Choroid plexus epithelial cell (primary cell): ENCODE measurements around the gene EFNA5.

Experiments
- DNase-seq: peaks from one replicate; pipeline ENCODE4 v3.0.0-alpha.2; 2010; ENCODE audit warnings: low read depth
- H3K4me3 ChIP-seq: 2 replicates; pipeline ENCODE4 v1.5.1; 2011; ENCODE audit warnings: low read depth, mild to moderate bottlenecking, control low read depth, low read length, moderate library complexity
- CTCF ChIP-seq: conservative IDR thresholded peaks from 2 replicates; pipeline ENCODE4 v1.5.1; 2011; ENCODE audit warnings: low read depth, mild to moderate bottlenecking, control low read depth, inconsistent platforms, low read length, moderate library complexity

EFNA5 gene

GRCh38 chr5:107704681-107705401 lies 34.1 kb upstream of the EFNA5 start:
- TF ChIP-seq CTCF = no peak
- H3K4me3 ChIP-seq = peak overlapping the region; percentile 53
- peak; percentile 24 for DNase-seq

GRCh38 chr5:107700481-107700880 lies 29.7 kb upstream of the EFNA5 start:
- H3K4me3 ChIP-seq = no peak overlapping the region
- TF ChIP-seq CTCF = no peak
- peak; percentile 52 for DNase-seq

DNA sequence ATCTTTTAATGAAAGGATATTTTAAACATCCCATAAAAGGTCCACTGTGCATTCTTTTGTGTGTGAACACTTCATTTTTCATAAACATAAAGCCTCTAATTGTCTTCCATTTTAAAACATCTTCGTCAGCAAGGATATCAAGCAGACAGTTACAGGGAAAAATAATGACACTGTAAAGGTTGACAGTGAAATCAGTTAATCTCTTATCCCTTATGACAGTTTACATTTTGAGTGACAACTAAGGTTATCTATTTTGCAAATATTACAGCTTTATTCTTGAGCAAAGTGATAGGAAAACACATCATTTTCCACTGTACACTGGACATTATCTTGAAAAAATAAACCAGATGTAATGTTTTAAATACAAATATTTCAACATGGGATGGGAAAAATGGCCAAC lies 28.7 kb upstream of the EFNA5 start:
- no peak for TF ChIP-seq CTCF
- H3K4me3 ChIP-seq = no peak overlapping the region
- DNase-seq = no peak

DNA sequence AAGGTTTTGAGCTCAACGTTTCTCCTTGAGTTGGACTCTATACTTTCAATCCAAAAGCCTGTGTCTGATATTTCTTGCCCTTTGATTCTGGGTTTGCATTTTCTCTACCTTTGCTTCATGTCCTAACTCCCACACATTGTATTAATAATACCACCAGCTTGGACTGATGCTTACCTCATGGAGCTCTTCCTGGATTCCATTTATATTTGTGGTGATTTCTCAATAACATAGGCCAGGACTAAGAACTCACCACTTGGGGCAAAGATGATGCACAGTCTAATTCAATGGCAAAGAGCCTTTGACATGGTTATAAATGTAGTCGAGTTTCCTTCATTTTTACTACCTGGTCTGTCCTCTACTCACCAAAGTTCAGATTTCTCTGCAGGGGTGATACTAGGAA lies 27.5 kb upstream of the EFNA5 start:
- DNase-seq = peak; percentile 44
- H3K4me3 ChIP-seq = no peak overlapping the region
- no peak for TF ChIP-seq CTCF

DNA sequence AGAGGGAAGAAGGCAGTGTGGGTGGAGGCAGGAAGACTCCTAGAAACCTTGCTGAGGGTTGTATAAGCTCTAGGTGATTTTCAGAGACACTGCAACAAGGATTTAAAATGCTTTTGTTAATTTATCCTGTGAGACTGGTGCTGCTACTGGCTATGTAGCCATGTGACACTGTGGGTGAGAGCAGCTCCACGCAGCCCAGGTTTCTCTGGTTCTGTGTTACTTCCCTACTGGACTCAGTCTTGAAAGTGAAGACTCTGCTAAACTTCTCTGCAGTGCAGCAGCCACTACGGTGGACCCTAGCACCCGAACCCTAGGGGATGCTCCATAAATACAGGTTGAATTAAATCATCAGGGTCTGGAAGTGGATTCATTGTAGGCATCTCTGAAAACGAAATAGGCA lies 25.8 kb upstream of the EFNA5 start:
- no peak overlapping the region for H3K4me3 ChIP-seq
- TF ChIP-seq CTCF = no peak
- DNase-seq = no peak

GRCh38 chr5:107696080-107696479 lies 25.3 kb upstream of the EFNA5 start:
- no peak for TF ChIP-seq CTCF
- no peak for DNase-seq
- H3K4me3 ChIP-seq = no peak overlapping the region

DNA sequence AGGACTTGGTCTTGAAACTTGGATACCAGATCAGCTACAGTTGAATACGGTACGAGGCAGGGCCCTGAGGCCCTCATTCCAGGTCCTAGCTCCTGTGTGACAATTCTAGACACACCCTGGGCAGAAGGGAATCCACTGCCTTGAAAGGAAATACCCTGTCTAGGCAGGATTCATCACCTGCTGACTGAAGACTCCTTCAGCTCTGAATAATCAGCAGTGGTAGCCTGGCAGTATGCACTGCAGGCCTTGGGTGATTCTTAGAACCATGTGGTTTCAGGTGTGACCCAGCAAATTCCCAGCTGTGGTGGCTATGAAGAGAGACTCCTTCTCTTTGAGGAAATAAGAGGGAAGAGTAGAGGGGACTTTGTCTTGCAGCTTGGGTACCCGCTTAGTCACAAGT lies 17.2 kb upstream of the EFNA5 start:
- DNase-seq = no peak
- no peak overlapping the region for H3K4me3 ChIP-seq
- TF ChIP-seq CTCF = no peak
